HFF-Myc (cell line): ENCODE results near the gene PSME4.
A peak's percentile ranks its signal among the peaks of the same experiment; 100 is the strongest.
"Not testable (repeated sequence)": the region's sequence is repeated elsewhere in the genome, so short reads cannot be mapped to it uniquely, and the experiment has no call there.

ENCODE experiments used
- DNase-seq: peaks from one replicate; pipeline ENCODE4 v3.0.0-alpha.2; 2011; ENCODE audit warnings: low read depth; ENCODE audit errors: extremely low read depth
- H3K4me3 ChIP-seq: replicated peaks from 2 replicates; pipeline ENCODE4 v1.5.1; 2011; ENCODE audit warnings: low read depth, mild to moderate bottlenecking, control low read depth, low read length
- TF ChIP-seq, protein P1 (sequence below): IDR thresholded peaks from 2 replicates; pipeline ENCODE4 v1.5.1; 2012; ENCODE audit warnings: mild to moderate bottlenecking, low read depth, low read length, control low read depth; ENCODE audit errors: missing control alignments

PSME4 gene

DNA sequence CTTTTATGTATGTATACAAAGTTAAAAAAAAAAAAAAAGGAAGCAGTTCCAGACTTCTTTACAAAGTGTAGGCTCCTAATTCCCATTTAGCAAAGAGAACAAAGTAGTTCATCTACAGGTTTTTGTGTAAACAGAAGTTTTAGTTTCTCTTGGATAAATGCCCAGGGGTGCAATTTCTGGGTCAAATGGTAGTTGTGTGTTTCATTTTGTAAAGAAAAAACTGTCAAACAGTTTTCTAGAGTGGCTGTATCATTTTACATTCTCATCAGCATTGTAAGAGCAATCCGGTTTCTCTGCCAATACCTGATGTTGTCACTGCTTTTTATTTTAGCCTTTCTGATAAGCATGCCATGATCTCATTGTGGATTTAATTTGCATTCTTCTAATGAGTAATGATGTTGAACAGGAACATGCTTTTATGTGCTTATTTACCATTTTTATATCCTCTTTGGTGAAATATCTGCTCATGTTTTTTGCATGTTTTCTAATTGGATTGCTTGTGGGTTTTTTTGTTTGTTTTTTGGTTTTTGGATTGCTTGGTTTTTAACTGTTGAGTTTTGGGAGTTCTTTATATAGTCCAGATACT, 16.6 kb upstream of the PSME4 start:
- TF ChIP-seq, protein P1, sequence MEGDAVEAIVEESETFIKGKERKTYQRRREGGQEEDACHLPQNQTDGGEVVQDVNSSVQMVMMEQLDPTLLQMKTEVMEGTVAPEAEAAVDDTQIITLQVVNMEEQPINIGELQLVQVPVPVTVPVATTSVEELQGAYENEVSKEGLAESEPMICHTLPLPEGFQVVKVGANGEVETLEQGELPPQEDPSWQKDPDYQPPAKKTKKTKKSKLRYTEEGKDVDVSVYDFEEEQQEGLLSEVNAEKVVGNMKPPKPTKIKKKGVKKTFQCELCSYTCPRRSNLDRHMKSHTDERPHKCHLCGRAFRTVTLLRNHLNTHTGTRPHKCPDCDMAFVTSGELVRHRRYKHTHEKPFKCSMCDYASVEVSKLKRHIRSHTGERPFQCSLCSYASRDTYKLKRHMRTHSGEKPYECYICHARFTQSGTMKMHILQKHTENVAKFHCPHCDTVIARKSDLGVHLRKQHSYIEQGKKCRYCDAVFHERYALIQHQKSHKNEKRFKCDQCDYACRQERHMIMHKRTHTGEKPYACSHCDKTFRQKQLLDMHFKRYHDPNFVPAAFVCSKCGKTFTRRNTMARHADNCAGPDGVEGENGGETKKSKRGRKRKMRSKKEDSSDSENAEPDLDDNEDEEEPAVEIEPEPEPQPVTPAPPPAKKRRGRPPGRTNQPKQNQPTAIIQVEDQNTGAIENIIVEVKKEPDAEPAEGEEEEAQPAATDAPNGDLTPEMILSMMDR: no peak

DNA sequence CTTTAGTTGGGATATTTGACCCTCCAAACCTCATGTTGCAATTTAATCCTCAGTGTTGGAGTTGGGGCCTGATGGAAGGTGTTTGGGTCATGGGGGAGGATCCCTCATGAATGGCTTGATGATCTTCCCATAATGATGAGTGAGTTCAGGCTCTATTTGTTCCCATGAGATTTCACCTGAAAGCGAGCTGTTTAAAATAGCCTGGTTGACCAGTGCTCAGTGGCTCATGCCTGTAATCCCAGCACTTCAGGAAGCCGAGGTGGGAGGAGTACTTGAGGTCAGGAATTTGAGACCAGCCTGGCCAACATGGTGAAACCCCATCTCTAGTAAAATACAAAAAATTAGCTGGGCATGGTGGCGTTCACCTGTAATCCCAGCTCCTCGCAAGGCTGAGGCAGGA, 14.9 kb upstream of the PSME4 start:
- H3K4me3 ChIP-seq: no peak overlapping the region
- TF ChIP-seq, protein P1: no peak
- no peak for DNase-seq

More for the DNA sequence above, 16.6 kb upstream of the PSME4 start:
- no peak overlapping the region for H3K4me3 ChIP-seq
- no peak for DNase-seq

DNA sequence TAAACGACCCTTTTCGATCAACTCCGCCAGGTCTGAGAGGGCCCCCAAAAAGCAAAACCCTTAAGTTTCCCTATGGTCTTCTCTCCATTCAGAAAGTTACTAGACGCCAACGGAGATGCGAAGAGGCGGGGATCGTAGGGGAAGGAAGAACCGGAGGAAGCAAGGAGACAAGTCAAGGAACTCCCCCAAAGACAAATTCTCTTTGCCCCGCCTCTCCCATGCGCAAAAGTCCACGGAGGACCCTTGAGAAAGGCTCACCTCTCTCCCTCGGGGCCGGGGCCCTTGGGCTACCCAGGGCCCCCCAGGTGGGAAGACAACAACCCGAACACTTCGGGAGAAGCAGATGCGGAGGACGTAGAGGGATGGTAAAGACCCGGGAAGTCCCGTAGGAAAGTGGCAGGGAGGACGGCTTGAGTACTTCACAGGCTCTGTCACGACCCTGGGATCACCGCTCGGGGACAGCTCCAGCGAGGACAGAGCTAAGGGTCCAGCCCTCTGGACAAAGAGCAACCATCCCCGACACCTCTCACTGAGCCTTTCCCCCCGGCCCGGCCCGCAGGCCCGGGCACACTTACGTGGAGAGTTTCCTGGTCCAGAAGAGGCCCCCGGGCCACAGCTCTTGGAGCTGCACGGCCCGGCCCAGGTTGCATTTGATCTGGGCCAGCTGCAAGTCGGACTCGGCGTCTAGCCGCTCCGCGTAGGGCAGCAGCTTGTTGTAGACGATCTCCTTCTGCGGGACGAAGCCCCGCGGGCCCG, 647 bp downstream of the PSME4 start:
- H3K4me3 ChIP-seq: peak overlapping the region; percentile 85
- no peak for DNase-seq
- TF ChIP-seq, protein P1: no peak

DNA sequence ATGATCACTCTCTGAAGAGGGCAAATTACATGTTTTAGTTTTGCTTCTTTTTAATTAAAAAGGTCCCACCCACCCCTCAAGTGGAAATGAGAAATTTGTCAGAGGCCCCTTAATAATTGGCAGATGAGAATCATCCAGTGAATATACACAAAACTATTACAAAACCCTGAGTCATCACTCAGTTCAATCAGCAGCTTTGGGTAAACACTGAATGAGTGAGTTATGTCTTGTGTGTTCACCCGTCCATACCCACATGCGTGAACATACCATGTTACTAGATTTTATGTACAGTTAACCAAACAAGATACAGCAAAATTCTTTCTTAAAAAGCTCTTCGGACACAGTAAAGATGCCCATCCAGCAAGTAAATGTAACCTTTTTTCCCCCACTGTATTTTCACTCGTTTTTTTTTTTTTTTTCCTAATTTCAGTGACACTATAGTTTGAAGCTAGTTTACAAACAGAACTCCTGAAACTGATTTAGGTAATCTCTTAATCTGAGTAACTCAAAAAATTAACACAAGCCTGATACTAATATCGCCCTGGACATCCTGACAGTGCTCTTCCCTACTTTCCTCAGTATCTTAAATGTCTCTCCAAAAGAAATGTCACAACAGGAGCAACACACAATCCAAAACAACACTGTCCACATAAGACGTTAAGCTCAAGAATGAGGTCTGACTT, 1.4 kb downstream of the PSME4 start:
- DNase-seq: no peak
- peak overlapping the region; percentile 85 for H3K4me3 ChIP-seq
- TF ChIP-seq, protein P1: no peak

DNA sequence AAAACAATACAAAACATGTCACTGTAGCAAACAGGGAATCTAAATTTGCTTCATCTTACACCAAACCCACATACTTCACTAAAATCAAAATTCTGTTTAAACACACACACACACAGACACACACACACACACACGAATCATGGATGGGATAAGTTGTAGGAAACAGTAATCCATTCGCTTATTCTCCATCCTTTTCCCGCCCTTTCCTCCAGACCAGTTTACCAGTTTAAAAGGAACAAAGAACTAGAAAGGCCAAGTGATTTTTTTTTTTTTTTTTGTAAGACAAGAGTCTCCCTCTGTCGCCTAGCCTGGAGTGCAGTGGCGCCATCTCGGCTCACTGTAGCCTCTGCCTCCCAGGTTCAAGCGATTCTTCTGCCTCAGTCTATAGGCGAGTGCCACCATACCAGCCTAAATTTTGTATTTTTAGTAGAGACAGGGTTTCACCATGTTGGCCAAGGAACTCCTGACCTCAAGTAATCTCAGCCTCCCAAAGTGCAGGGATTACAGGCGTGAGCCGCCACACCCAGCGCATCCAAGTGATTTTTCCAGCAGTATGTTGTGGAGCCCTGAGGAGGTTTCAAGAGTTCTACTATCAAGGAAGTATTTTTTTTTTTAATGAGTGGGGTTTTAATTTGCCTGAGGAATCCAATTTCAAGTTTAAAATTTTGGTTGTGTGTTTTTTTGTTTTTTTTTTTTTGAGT, 5.7 kb downstream of the PSME4 start:
- no peak for DNase-seq
- no peak overlapping the region for H3K4me3 ChIP-seq
- TF ChIP-seq, protein P1: no peak

DNA sequence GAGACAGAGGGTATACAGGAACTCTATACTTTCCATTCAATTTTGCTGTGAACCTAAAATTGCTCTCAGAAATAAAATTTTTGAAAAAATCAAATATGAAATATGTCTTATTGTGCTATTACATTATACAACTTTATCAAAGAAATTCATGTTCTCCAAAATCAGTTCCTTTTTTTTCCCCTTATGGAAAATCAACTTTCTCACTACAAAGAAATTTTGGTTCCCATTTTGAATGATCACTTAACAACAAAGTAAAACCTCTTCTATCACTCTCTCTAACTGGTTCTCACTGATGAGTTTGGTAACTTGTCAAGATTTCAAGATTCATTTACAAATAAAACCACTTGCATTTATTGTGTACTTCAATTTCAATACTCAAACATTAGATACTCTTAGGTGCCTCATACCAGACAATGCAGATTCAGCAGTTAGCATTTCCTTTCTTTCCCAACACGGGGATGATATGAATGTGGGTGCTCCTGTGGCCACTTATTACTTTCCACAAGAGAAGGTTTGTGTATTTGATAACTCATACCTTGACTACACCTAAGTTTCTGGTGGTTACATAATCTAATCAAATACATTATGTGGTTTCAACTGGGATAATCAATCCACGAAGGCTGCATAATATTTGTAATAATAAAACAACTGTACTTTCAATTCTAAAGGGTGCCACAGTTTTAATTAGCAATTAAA, 6.4 kb downstream of the PSME4 start:
- DNase-seq: no peak
- TF ChIP-seq, protein P1: no peak
- no peak overlapping the region for H3K4me3 ChIP-seq

DNA sequence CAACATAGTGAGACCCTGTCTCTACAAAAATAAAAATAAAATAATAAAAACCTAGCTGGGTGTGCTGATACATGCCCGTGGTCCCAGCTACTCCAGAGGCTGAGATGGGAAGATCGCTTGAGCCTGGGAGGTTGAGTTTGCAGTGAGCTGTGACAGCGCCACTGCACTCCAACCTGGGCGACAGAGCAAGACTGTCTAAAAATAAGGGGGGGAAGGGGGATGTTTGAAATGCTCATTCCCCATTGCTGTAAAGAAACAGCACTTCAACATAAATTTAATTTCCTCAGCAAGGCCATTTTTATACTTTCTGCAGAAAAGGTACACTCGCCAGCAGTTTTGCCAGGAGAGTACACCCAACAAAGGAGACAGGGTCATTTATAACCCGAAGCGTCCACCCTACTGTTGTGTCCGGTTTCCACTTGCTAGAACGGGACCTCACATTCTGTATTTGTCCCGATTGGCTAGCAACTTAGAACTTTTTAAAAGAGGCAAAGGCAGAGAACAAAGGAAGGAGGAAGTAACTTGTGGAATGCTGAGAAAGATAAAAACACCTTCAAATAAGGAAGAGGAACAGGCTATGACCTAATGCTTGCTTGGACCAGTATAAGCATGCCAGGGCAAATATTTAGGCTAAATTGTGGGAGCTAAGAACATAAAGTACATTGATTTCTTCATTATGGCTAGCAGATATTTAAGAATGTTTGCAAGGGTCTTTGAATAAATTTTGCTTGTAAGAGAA, 9.1 kb downstream of the PSME4 start:
- not testable (repeated sequence) for H3K4me3 ChIP-seq, DNase-seq
